Measurements from ENCODE around the gene PDIA5. TPM values are rescaled to one million over a fixed set of nuclear protein-coding genes. Genes with fewer than 3 reads are reported as not detected.
"Not testable (repeated sequence)": the region's sequence is repeated elsewhere in the genome, so short reads cannot be mapped to it uniquely, and the experiment has no call there.

PDIA5 gene
- total RNA-seq, 1 experiment from 2014 or later: 50.8 TPM

GRCh38 chr3:123111640-123112039 is 44.8 kb downstream of the PDIA5 start (continued):
- TF ChIP-seq REST (IDR thresholded peaks at IDR 0.05; ENCODE audit: low read depth) (no peak), CEBPB (IDR thresholded peaks at IDR 0.05; ENCODE audit: low read depth) (no peak), ZNF274 (IDR thresholded peaks at IDR 0.05; ENCODE audit: low read depth, low read length) (no peak), POLR2A (IDR thresholded peaks at IDR 0.05; ENCODE audit: borderline replicate concordance, extremely low read depth, insufficient read depth, insufficient read length) (no peak), CBX3 (IDR thresholded peaks at IDR 0.05; ENCODE audit: low read depth) (no peak), RAD21 (IDR thresholded peaks at IDR 0.05; ENCODE audit: low read depth) (no peak)

- no peak for TF ChIP-seq CTCF (IDR thresholded peaks at IDR 0.05 in 2 of 3, conservative IDR thresholded peaks at IDR 0.05 in 1 of 3; ENCODE audit: borderline replicate concordance in 1 of 3, insufficient read depth in 1 of 3, low read depth in 2 of 3, low read length in 2 of 3)
- no TSS peak for BruUV-seq (replicated peaks)
These were observed 45.4 kb downstream of the PDIA5 start for GRCh38 chr3:123112232-123112631.

GRCh38 chr3:123112656-123113055 is 45.8 kb downstream of the PDIA5 start:
- H3K9me2 ChIP-seq (ENCODE audit: insufficient read depth); H3K27ac ChIP-seq (ENCODE audit: low read depth, low read length); ATAC-seq; H3K4me2 ChIP-seq (ENCODE audit: low read length); intact Hi-C loops (cut with micrococcal nuclease); H3K9ac ChIP-seq (ENCODE audit: low read length); RAD21 ChIA-PET (ENCODE audit: low non-redundant PET in 1 of 2, low total read pairs in 2 of 2, uncharacterized antibody in 2 of 2, unreplicated experiment in 2 of 2); H3K4me3 ChIP-seq (replicated peaks in 1 of 2; ENCODE audit: low read depth in 1 of 2, low read length in 2 of 2); H3K4me1 ChIP-seq (ENCODE audit: control insufficient read depth in 1 of 2, insufficient read depth in 2 of 2, low read length in 2 of 2); BruUV-seq (replicated peaks); POLR2A ChIA-PET; H2AFZ ChIP-seq (ENCODE audit: low read depth, low read length, poor library complexity, severe bottlenecking); H3K9me3 ChIP-seq (ENCODE audit: control insufficient read depth in 1 of 2, insufficient read depth in 1 of 2, low read depth in 1 of 2, low read length in 2 of 2); H3K27me3 ChIP-seq (ENCODE audit: insufficient read depth, low read length); CTCF ChIA-PET; H3K79me2 ChIP-seq (ENCODE audit: insufficient read depth, low read length); H4K20me1 ChIP-seq (ENCODE audit: insufficient read depth); DNase-seq (ENCODE audit: low read depth, low spot score): not testable (repeated sequence)
- H3K36me3 ChIP-seq (ENCODE audit: control insufficient read depth in 1 of 2, insufficient read depth in 2 of 2, low read length in 2 of 2): peaks cover 21 to 23% of the 10 kb centered on the region in 2 experiments; a peak in 3 of 4 replicates

More at GRCh38 chr3:123112232-123112631, 45.4 kb downstream of the PDIA5 start:
- ChIA-PET RAD21 (ENCODE audit: low non-redundant PET in 1 of 2, low total read pairs in 2 of 2, uncharacterized antibody in 2 of 2, unreplicated experiment in 2 of 2) (no interaction called here), CTCF (no interaction called here), POLR2A (no interaction called here)
- DNase-seq (ENCODE audit: low read depth, low spot score): no peak
- no peak for ATAC-seq
- Histone ChIP-seq H3K9me3 (ENCODE audit: control insufficient read depth in 1 of 2, insufficient read depth in 1 of 2, low read depth in 1 of 2, low read length in 2 of 2) (no peaks in the 10 kb centered on the region), H3K27ac (ENCODE audit: low read depth, low read length) (no peak overlapping the region), H3K9ac (ENCODE audit: low read length) (no peak overlapping the region), H3K36me3 (ENCODE audit: control insufficient read depth in 1 of 2, insufficient read depth in 2 of 2, low read length in 2 of 2) (peaks cover 23% of the 10 kb centered on the region in 2 experiments; a peak in 3 of 4 replicates), H3K9me2 (ENCODE audit: insufficient read depth) (no peaks in the 10 kb centered on the region), H3K27me3 (ENCODE audit: insufficient read depth, low read length) (no peaks in the 10 kb centered on the region), H4K20me1 (ENCODE audit: insufficient read depth) (no peaks in the 10 kb centered on the region), H3K4me3 (replicated peaks in 1 of 2; ENCODE audit: low read depth in 1 of 2, low read length in 2 of 2) (no peak overlapping the region), H2AFZ (ENCODE audit: low read depth, low read length, poor library complexity, severe bottlenecking) (no peak overlapping the region), H3K4me2 (ENCODE audit: low read length) (no peak overlapping the region), H3K79me2 (ENCODE audit: insufficient read depth, low read length) (no peaks in the 10 kb centered on the region), H3K4me1 (ENCODE audit: control insufficient read depth in 1 of 2, insufficient read depth in 2 of 2, low read length in 2 of 2) (no peaks in the 10 kb centered on the region)
- intact Hi-C loops (cut with micrococcal nuclease): no loop called here

Data from HCT116 (cell line).